Peyer's patch (tissue), 4 donors: ENCODE data around the gene MPC1. TPM values are rescaled to one million over a fixed set of nuclear protein-coding genes. Genes with fewer than 3 reads are reported as not detected.

ENCODE experiments used
- DNase-seq, 3 donors: peaks; one replicate each; pipeline ENCODE4 v3.0.0-alpha.2; 2017 to 2019
- H3K27ac ChIP-seq, 4 donors: fragments of 200-600 bp; sonication (generic); one replicate each; pipeline ENCODE4 v1.5.1; 2016 to 2019
- H3K27me3 ChIP-seq, 2 donors: fragments of 200-600 bp; sonication (generic); one replicate each; pipeline ENCODE4 v1.5.1; 2019
- H3K36me3 ChIP-seq, 3 donors: fragments of 200-600 bp; sonication (generic); one replicate each; pipeline ENCODE4 v1.5.1; 2016 to 2019
- H3K4me1 ChIP-seq, 4 donors: fragments of 200-600 bp; sonication (generic); one replicate each; pipeline ENCODE4 v1.5.1; 2016 to 2019
- H3K4me3 ChIP-seq, 4 donors: fragments of 200-600 bp; sonication (generic); 1 replicate in 3 of 4; 2 replicates in 1 of 4; pipeline ENCODE4 v1.5.1; 2016 to 2019; ENCODE audit warnings: mild to moderate bottlenecking in 1 of 4
- H3K9me3 ChIP-seq, 4 donors: fragments of 200-600 bp; sonication (generic); one replicate each; pipeline ENCODE4 v1.5.1; 2016 to 2019; ENCODE audit warnings: mild to moderate bottlenecking in 1 of 4
- POLR2A ChIP-seq, 2 donors: fragments of 450-650 bp; IDR thresholded peaks; one replicate each; pipeline ENCODE4 v1.5.1; 2017; ENCODE audit warnings: antibody characterized with exemption in 2 of 2, mild to moderate bottlenecking in 2 of 2, moderate library complexity in 2 of 2
- total RNA-seq, 4 donors: library from RNA; depleted of rRNA; stranded (reverse); fragments of >200 nt; gene quantifications; one replicate each; pipeline ENCODE4 v1.1.0, GENCODE V29; 2016
- TF ChIP-seq, protein P1 (sequence below), 6 experiments: fragments of 450-650 bp in 4 of 6; fragments of 200-600 bp in 2 of 6; sonication (generic) in 1 of 6; IDR thresholded peaks; one replicate each; pipeline ENCODE4 v1.5.1; 2017 to 2019; ENCODE audit warnings: antibody characterized with exemption in 6 of 6, mild to moderate bottlenecking in 3 of 6, moderate library complexity in 1 of 6

Gene MPC1
- total RNA-seq, 4 donors from 2014 or later: 45.6 to 75.3 (median 59.8) TPM

DNA sequence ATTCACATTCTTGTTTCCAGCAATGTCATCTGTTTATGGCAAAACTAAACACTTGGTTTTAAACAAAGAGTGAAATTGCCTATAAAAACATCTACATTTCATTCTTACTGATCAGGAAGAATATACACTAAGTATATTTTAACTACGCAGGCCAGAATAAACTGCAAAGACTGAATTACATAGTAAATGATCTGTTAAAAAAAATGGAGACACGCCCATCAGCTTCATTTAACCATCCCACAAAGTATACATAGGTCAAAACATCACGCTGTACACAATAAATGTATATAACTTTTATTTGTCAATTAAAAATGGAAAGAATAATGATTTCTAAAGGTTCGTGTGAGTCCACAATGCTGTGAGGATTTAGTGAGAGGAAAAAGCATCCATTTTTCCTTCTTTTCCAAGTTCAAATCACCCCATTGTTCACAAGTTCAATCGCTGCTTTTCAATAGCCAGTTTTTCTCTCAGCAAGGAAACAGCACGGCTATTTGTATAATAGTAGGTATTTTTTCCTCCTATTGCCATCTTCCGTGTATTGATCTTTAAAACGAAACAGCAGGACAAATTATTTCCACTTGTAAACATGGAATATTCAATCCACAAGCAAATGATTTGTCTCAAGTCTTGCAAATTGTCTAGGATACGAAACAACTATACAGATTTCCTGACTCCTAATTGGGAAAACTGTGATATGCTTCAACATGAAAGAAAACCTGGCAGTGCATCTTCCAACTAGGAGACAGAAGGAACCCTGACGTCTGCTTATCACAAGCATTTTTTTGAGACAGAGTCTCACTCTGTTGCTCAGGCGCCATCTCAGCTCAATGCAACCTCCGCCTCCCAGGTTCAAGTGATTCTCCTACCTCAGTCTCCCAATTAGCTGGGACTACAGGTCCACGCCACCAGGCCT, 51.0 kb downstream of the MPC1 start:
- no peaks in the 10 kb centered on the region for H3K27me3 ChIP-seq
- peaks cover 0 to 18% (median 4%) of the 10 kb centered on the region in 4 donors for H3K4me1 ChIP-seq
- H3K9me3 ChIP-seq: no peaks in the 10 kb centered on the region
- no peak overlapping the region for H3K4me3 ChIP-seq
- peaks cover 0 to 19% (median 0%) of the 10 kb centered on the region in 3 donors for H3K36me3 ChIP-seq
- TF ChIP-seq, protein P1, sequence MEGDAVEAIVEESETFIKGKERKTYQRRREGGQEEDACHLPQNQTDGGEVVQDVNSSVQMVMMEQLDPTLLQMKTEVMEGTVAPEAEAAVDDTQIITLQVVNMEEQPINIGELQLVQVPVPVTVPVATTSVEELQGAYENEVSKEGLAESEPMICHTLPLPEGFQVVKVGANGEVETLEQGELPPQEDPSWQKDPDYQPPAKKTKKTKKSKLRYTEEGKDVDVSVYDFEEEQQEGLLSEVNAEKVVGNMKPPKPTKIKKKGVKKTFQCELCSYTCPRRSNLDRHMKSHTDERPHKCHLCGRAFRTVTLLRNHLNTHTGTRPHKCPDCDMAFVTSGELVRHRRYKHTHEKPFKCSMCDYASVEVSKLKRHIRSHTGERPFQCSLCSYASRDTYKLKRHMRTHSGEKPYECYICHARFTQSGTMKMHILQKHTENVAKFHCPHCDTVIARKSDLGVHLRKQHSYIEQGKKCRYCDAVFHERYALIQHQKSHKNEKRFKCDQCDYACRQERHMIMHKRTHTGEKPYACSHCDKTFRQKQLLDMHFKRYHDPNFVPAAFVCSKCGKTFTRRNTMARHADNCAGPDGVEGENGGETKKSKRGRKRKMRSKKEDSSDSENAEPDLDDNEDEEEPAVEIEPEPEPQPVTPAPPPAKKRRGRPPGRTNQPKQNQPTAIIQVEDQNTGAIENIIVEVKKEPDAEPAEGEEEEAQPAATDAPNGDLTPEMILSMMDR (IDR thresholded peaks at IDR 0.05): no peak
- TF ChIP-seq POLR2A (IDR thresholded peaks at IDR 0.05): no peak
- no peak overlapping the region for H3K27ac ChIP-seq
- no peak for DNase-seq

DNA sequence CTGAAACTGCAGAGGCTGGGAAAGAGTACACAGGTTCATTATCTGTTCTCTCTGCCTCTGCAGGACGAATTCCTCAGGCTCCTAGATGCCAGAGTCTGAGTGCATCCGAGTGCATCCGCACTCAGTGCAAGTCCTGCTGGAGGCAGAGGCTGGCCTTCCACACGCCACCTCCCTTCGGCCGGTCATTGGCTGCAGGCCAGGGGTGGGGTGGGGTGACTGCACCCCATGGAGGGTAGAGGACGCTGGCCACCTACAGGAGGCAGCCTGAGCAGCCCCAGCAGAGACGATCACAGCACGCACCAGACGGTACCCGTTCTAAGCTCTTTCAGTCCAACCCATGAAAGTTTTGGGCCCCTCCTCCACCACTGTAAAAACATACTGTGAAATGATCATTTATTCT, 52.1 kb downstream of the MPC1 start:
- peaks cover 0 to 26% (median 0%) of the 10 kb centered on the region in 3 donors for H3K36me3 ChIP-seq
- H3K27me3 ChIP-seq: no peaks in the 10 kb centered on the region
- H3K9me3 ChIP-seq: no peaks in the 10 kb centered on the region
- TF ChIP-seq, protein P1 (IDR thresholded peaks at IDR 0.05): peak in 3 of 6 experiments; percentile 8 to 20 (median 17)
- no peak for TF ChIP-seq POLR2A (IDR thresholded peaks at IDR 0.05)
- peaks cover 0 to 18% (median 4%) of the 10 kb centered on the region in 4 donors for H3K4me1 ChIP-seq
- DNase-seq: peak in 1 of 3 donors; percentile 76
- H3K27ac ChIP-seq: no peak overlapping the region
- no peak overlapping the region for H3K4me3 ChIP-seq

DNA sequence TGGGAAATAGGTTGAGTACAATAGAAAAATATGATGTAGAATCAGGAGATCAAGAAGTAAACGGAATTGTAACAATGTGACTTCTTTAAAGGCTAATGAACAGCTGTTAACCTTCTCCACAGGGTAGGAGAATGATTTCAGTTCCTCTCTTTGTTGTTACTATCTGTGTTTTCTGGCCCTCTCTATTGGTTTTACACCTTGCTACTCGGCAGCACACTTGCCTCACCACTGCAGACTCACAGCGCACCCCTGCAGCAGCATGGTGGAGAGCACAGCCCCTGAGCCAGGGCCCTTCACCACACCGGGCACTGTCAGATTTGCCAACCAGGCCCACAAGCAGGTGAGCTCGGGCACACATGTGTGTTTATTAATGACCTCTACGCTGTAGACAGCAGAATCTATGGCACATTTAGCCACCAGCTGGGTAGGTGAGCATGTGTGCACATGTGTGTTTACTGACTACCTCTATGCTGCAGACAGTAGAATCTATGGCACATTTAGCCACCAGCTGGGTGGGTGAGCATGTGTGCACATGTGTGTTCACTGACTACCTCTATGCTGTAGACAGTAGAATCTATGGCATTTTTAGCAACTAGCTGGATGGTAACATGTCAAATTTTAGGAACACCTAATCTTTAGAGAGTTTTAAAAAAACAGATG, 57.2 kb downstream of the MPC1 start:
- no peaks in the 10 kb centered on the region for H3K9me3 ChIP-seq
- TF ChIP-seq POLR2A (IDR thresholded peaks at IDR 0.05): no peak

DNA sequence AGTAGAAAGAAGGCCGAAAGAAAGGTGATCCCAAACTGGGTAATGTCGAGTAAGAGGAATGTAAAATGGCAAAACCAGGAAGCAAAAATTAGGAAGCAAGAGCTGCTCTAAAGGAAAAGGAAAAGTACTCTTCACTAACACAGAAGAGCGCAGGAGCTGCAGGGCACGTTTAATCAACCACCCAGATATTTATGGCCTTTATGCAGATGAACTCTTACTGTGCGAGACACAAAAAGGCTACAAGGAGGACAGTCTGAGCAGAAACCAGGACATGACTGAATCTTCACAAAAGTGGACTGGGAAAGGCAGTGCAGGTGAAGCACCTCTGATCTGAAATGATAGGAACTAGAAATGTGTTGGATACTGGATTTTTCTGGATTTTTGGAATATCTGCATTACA, 59.3 kb downstream of the MPC1 start:
- DNase-seq: no peak

More for the DNA sequence above, 57.2 kb downstream of the MPC1 start:
- Histone ChIP-seq H3K27me3 (no peaks in the 10 kb centered on the region), H3K4me1 (peaks cover 0 to 1% (median 0%) of the 10 kb centered on the region in 4 donors), H3K4me3 (no peak overlapping the region), H3K27ac (no peak overlapping the region), H3K36me3 (peaks cover 0 to 71% (median 0%) of the 10 kb centered on the region in 3 donors)
- no peak for DNase-seq

DNA sequence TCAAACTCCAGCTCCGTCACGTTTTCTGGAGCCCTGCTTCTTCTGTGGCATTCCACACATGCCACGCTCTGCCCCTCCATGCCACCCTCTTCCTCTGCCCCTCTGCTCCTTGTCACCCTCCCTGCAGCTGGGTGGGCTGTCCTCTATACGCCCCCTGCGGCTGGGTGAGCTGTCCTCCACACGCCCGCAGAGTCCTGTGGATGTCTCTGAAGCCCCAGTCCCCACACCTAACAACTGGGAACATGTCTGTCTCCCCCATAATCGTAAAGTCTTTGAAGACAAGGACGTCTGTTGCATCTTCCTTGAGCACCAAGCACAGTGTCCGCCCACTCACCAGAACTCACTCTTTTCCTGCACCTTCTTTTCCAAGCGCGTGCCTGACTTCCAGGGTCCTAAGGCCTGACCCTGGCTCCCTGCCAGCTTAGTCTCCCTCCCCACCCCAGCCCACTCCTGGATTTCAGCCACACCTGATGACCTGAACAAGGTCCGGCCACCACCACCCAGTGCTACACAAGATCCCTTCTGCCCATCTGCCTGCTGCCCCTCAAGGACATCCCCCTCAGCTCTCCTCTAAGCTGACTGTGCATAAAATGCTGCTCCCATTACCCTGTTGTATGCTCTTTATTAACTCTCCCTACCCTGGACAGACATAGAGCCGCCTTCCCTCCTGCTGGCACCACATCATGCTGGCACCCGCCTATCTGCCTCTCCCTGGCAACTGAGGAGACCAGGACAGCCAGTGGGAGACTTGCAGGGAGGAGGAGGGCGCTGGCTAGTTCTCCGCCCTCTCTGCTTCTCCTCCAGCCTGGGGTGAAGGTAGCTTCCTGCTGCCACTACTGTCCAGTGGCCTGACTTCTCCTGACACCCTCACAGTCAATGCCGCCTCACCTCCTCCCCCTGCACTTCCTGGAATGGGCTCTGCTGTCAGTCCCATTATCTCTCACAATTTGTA, 63.8 kb downstream of the MPC1 start:
- H3K4me3 ChIP-seq: no peak overlapping the region
- no peaks in the 10 kb centered on the region for H3K9me3 ChIP-seq
- no peaks in the 10 kb centered on the region for H3K27me3 ChIP-seq
- H3K4me1 ChIP-seq: no peaks in the 10 kb centered on the region
- peak in 1 of 3 donors; percentile 10 for DNase-seq
- peaks cover 0 to 43% (median 0%) of the 10 kb centered on the region in 3 donors for H3K36me3 ChIP-seq
- H3K27ac ChIP-seq: no peak overlapping the region
- no peak for TF ChIP-seq POLR2A (IDR thresholded peaks at IDR 0.05)
- TF ChIP-seq, protein P1 (IDR thresholded peaks at IDR 0.05): no peak

More for the DNA sequence above, 59.3 kb downstream of the MPC1 start:
- H3K9me3 ChIP-seq: no peaks in the 10 kb centered on the region
- H3K4me1 ChIP-seq: no peaks in the 10 kb centered on the region
- no peak for TF ChIP-seq POLR2A (IDR thresholded peaks at IDR 0.05)
- TF ChIP-seq, protein P1 (IDR thresholded peaks at IDR 0.05): no peak
- no peak overlapping the region for H3K4me3 ChIP-seq
- no peaks in the 10 kb centered on the region for H3K27me3 ChIP-seq
- H3K27ac ChIP-seq: no peak overlapping the region
- H3K36me3 ChIP-seq: peaks cover 0 to 84% (median 0%) of the 10 kb centered on the region in 3 donors
